GM18951 (cell line): ENCODE data around the gene FRMD4B.

Experiments used
- POLR2A ChIP-seq: IDR thresholded peaks from 4 replicates; pipeline ENCODE4 v1.6.1; 2011; ENCODE audit warnings: mild to moderate bottlenecking; ENCODE audit not compliant: insufficient read length, insufficient read depth; ENCODE audit errors: extremely low read depth
- in situ Hi-C: fragments of 300-500 bp; cut with MboI; formaldehyde crosslinking; loops from one replicate; pipeline ENCODE4 v1.12.0; 2022; ENCODE audit warnings: low sequenced_read_pairs, mixed read lengths, inconsistent platforms; ENCODE audit not compliant: unreplicated experiment

The FRMD4B gene

DNA sequence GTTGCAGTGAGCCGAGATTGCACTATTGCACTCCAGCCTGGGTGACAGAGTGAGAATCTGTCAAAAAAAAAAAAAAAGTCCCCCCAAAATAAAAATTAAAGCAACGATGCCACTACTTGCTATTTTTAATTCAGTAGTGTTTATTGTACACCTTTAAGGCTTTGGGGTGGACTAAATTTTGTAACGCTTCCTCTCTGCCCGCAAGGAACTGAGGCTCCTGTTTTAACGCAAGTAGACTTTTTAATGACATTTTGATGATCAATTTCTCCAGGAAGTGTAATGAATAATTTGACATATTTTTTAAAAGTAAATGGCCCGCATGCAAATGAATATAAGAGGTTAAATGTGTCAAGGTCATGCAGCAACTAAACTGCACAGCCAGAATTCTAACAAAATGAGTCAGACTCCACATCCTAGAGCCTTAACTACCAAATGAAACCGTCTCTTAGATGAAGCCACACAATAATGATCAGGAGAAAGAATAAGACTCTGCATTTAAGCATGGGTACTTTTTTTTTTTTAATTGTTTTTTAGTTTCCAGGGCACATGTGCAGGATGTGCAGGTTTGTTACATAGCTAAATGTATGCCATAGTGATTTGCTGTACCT, 166.7 kb downstream of the FRMD4B start:
- TF ChIP-seq POLR2A = no peak
- in situ Hi-C loops = no loop called here

DNA sequence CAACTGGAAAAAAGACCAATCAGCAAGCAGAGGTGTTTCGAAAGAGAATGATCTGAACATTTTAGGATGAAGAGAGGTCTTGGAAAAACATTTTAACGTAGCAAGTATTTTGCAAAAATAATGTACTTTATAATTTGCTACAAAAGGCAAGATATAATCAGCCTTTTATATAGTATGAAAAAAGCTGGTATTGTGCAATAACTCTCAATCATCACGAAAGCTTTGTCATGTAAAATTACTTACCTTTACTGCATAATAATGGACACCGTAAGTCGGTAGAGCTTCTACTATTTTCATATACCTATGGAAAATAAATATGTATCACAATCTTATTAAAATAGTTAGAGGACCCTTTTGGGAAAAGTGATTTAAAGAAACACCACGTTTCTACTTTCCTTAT, 167.8 kb downstream of the FRMD4B start:
- in situ Hi-C loops = no loop called here
- TF ChIP-seq POLR2A = no peak

DNA sequence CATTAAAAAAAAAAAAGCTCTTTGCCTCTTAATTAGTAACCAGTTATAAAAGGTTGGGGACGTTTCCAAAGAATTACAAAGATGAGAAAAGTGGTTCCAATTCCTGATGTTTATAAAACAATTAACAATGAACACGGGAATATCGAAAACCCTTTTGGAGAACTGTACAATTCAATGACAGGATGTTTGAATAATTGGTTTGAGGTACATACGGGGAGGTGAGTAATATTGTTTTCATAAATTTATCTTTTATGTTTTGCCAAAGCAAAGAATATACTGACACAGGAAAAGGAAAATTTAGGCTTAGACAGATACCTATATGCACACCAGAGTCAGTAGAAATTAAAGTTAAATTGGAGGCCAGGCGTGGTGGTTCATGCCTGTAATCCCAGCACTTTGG, 168.9 kb downstream of the FRMD4B start:
- in situ Hi-C loops = no loop called here
- TF ChIP-seq POLR2A = no peak

DNA sequence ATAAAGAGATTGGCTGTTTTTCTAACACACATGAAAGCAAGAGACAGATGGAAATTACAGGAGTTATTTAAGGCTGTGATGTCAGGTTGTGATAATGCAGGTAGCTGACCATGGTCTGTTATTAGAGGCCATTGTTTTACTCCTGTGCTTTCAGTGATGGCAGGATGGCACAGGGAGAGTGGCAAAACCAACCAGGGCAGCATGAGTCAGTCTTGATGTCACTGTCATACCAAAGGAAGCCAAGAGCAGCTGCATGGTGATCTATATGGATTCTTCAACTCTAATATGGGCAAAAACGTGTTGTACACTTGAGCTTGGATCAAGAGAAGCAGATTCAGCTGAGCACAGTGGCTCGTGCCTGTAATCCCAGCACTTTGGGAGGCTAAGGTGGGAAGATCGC, 171.6 kb downstream of the FRMD4B start:
- no peak for TF ChIP-seq POLR2A
- in situ Hi-C loops = no loop called here

DNA sequence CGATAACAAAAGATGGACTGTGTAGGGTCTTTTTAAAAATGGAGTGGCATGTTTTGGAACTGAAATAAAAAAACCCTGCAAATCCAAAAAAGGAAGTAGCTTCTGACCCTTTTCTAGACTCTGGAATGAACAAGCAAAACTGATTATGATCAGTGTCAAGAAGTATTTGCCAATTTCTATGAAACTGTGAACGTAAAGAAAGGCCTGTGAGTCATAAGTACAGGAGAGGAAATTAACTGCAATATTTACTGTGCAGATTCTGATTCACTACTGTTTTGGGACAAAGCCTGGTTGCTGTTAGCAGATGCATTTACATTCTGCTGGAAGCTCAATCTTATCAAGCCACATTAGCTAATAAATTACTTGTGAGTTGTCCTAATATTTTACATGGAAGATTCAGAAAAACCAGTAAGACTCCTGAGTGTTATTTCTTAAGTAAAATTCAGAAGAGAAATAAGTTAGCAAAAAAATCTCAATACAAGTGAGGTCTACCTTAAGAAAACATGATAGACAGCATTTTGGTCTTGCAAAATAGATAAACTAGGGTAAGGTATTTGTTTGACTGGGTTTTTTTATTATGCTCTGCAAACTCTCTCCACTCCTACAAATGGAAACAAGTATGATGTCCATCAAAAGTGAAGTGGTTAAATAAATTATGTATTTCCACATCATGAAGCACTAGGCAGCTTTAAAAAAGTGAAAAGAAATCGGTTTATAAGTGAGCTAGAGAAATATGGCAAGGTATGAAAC, 173.3 kb downstream of the FRMD4B start:
- in situ Hi-C loops = no loop called here
- no peak for TF ChIP-seq POLR2A

DNA sequence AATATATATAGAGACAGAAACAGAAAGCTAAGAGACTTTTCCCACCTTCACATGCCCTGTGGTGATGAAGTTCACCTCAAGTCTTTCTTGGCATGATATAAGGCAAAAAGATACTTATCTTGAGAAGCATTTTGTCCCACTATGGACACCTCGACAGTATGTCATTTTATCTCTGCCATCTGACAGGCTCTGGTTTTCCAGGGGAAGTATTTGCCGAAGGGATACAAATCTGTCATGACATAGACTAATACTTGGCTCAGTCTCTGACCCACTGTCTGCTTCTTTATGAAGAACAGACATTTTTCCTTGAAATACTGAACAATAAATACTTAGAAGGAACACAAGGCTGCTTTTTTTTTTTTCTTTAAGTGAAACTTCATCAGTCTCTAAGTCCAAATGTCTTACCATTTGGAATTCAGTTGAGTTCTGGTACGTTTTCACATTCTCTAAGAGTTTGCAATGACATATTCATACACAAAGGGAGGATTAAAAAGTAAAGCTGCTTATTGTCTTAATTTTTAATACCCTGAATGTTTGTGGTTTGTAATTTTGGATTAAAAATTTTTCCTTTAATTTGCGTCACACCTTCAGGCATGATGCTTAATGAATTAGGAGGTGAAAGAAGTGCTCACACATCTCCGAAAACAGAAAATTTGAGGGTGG, 175.7 kb downstream of the FRMD4B start:
- TF ChIP-seq POLR2A = no peak
- in situ Hi-C loops = no loop called here

DNA sequence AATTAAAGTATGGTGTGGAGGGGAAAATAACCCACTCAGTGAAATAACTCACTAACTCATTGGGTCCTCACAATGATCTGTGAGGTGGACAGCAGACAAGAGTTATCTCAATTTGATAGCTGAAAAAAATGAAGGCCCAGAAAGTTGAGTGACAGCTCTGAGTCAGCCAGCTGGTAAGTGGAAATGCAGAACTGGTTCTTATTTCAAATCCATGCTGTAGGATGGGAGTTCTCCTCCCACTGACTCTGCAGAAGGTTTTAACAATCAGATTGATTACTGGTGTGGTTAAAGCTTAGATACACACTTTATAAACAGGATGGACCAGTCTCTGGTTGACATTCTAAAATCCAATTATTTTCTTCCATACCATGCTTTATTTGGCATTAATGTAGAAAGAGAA, 176.5 kb downstream of the FRMD4B start:
- in situ Hi-C loops = no loop called here

DNA sequence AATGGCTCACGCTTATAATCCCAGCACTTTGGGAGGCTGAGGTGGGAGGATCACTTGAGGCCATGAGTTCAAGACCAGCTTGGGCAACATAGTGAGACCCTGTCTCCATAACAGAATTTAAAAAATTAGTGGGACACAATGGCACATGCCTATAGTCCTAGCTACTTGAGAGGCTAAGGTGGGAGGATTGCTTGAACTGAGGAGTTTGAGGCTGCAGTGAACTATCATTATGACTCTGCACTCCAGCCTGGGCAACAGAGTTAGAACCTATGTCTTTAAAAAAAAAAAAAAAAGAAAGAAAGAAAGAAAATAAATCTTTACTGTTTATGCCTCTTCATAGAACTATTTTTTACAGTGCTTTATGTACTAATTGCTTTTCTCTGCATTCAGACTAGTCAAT, 178.9 kb downstream of the FRMD4B start:
- no peak for TF ChIP-seq POLR2A
- in situ Hi-C loops = no loop called here

More for the DNA sequence above, 176.5 kb downstream of the FRMD4B start:
- no peak for TF ChIP-seq POLR2A

DNA sequence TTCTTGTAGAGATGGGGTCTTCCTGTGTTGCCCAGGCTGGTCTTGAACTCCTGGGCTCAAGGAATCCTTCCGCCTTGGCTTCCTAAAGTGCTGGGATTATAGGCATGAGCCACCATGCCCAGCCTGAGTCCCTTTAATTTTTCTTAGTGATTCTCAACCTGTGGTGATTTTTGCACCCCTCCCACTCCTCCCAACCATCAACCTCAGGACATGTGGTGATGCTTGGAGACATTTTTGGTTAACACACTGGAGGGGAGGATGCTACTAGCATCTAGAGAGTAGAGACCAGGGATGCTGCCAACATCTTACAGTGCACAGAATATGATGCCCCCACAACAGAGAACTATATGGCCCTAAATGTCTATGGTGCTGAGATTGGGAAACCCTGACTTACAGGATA, 180.5 kb downstream of the FRMD4B start:
- in situ Hi-C loops = no loop called here
- TF ChIP-seq POLR2A = no peak

DNA sequence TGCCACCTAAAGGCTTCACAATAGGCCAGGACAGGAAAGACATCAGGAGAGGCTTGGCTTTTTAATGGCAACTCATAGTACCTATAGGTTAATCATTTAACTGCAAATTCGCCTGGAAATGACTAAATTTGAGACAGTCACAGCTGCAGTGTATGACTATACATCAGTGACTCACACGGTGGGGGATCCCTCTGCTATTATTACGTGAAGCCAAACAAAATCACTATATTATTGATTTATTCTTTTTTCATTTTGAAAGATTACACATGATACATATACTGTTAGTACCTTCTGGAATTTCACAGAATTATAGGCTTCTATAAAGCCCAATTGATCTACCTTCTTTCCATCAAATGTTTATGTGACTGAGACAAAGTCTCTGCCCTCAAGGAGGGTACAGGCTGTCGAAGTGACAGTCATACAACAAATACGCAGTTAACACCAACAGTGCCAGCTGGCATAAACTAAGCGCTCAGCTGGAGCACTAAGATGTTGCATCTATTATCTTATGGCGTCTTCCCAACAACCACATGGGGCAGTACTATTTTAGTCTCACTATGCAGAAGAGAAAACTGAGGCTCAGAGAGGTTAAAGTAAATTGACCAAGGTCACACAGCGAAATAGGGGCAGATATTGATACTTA, 181.5 kb downstream of the FRMD4B start:
- in situ Hi-C loops = no loop called here
- no peak for TF ChIP-seq POLR2A

DNA sequence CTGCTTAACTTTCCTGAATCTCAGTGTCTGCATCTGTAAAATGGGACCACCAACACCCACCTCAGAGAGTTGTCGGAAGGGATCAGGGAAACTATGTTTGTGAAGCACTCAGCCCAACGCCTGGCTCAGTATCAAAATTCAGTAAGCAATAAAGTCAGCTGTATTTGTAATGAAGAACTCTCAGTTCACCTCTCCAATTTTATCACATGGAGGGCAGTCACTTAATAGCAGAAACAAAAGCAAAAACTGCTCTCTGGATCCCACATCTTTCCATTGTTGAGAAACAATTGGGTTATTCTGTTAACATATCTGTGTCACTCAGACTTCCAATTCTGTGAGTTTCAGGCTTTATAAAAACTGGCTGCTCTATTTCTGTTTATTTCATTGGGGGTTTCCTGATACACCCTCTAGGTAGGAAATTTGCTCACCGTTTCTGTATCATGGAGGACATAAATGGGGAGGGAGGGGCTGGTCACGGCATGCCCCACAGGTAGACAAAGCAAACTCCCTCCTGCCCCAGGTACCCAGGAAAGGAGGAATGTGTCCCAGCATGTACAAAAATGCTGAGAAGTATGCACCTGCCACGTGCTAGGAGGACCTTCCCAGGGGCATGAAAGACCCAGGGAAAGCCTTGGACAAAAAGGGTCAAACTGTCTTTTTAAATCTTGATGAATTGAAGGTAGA, 182.1 kb downstream of the FRMD4B start:
- in situ Hi-C loops = no loop called here
- no peak for TF ChIP-seq POLR2A

DNA sequence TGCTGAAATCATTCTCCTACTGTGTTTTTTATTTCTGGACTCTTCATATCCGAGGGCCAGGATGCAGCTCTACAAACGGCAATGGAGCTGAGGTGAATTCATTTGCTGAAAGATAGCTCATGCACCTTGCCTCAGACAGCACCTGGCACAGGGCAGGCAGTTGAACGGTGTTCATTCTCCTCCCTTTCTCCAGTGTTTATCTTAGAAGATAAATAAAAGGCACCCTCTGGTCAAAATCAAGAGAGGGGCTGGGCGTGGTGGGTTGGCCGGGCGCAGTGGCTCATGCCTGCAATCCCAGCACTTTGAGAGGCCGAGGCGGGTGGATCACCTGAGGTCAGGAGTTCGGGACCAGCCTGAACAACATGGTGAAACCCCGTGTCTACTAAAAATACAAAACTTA, 184.2 kb downstream of the FRMD4B start:
- in situ Hi-C loops = no loop called here
- TF ChIP-seq POLR2A = no peak

DNA sequence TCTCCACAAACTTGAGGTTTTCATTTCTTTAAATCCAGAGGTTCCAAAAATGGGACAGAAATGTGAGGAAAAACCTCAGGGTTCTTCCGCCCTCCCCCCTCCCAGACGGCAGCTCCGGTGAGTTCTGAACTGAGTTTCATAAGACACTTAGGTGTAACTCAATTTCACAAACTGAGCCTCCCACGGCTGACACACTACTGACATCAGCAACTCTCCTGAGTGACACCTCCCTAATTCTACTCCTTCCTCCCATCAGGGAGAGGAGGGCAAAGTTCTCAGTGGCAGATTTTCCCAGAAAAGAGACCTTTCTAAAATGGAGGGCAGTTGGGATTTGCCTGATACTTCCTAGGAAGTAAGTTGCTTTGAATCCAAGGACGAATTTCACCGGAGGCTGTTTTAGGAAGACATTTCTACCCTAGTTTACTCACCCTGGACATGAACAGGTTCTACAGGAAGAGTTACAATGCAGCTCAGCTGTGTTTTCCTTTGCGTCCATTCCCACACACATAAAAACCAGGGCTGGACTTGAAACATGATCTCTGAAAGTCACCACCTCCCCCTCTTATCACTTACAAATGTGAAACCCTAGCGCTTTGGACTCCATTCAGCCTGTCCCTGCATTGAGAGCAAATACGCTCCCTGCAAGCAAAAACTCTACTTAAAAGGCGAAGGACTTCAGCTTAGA, 185.4 kb downstream of the FRMD4B start:
- no peak for TF ChIP-seq POLR2A
- in situ Hi-C loops = no loop called here

DNA sequence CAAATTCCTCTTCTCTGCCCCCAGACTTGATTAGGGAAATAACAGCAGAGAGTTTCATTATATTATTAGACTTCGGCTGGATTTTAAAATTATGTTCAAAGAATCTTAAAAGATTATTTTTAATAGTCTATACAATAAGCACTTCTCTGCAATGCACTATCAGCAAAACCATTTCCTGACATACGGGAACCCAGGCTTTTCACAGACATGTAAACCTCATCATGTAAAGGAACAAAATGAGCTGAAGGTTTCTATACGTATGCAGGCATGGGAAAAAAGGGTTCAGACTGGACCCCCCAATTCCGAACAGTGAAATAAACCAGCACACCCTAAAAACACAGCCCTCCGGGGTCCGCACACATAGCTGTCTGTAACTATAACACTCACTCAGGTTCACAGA, 185.9 kb downstream of the FRMD4B start:
- no peak for TF ChIP-seq POLR2A
- in situ Hi-C loops = no loop called here
